ENCODE measurements around the gene TRABD2B. TPM values are rescaled to one million over a fixed set of nuclear protein-coding genes. Genes with fewer than 3 reads are reported as not detected.

Gene TRABD2B
- total RNA-seq, 1 donor, result not detected

DNA sequence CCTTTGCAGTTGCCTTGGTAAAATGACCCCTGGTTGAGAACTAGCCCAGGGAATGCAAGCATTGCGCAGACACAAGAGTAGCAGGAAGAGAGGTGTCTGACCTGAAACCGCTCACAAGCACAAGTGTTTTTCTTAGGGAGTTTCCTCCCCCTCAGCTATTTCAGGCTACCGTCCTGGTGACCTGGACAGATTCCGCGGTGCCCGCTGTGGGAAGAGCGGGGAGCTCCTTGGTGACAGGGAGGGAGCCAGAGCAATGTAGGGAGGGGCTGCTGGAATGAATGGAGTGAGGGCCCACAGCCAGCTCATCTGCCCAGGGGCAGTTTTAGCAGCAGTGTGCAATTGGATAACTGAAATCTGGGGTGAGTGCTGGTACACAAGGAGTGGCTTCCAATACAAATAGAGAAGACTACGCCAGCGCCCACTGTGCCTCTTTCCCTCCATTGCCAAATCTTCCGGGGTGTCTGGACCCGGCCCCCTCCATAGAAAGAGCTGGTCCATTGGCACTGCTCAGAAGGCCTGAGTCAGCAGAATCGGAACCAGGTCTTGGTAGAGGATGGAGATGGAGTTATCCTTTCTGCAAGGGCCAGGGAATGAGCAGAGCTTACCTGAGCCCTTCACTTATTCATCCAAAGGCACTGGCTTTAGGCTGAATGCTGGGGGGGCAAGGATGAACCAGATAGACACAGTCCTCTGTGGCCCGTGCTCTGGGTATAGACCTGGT is 82.8 kb downstream of the TRABD2B start:
- DNase-seq (ENCODE audit: low read depth in 2 of 3, low spot score in 2 of 3), result no peak

DNA sequence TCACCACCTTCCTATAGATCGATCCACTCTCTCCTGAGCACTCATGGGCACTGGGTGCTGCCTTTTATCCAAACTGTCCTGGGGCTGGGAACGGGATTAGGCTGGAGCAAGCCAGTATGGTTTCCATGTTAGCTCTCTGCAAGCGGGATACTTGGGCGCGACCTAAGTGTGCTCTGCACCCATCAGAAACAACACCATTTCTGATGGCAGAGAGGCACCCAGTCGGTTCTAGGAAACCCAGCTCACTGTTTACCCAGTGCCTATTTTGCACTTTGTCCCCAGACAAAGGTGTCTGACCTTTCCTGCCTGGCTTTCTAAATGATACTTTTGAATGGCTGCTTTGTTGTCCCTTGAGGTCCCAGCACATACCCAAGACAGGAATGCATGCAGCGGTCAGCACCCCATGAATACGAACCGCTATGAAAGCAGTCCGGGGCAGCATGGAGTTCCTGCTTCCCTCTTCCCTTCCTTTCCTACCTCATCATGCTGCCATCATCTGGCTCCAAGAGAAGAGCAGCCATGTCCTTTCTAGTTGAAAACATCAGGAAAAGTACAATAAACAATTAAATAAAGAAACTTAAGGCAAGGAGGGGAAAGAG is 83.9 kb downstream of the TRABD2B start:
- no peak for DNase-seq (ENCODE audit: low read depth in 2 of 3, low spot score in 2 of 3)

DNA sequence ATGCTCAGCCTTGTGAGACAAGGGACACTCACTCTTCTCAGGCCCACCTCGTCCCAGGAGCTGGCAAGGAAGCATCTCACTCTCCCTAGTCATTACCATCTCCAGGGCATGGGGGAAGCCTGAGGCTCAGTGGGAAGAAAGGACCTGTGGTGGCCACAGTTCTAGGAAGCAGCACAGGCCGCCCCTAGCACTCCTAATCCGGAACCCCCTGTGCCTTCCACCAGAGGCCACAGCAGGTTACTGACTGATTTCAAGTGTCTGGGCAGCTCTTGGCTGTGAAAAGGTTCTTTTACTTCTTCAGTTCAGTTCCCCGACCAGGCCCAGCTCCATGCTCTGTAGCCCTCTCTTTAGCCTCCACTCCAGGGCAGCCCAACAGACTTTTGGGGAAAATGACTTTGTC is 84.4 kb downstream of the TRABD2B start:
- DNase-seq (ENCODE audit: low read depth in 2 of 3, low spot score in 2 of 3), result no peak

DNA sequence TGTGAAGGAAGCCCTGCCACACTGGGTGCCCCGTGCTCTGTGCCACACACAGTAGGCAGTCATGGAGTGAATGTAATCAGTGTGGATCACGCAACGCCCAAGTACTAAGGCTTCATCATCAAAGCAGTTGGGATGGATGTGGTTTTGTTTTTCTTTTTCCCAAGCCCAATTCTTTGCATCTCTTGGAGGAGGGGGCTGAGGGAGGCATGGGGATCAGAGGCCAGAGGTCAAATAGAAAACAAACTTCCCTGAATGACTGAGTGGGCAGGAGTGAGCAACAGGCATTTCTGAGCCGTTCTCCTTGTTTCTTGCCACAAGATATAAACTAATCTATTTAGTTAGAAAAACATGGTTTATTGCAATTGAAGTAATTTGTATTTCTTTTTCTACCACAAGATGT is 85.3 kb downstream of the TRABD2B start:
- DNase-seq (ENCODE audit: low read depth in 2 of 3, low spot score in 2 of 3), result no peak

DNA sequence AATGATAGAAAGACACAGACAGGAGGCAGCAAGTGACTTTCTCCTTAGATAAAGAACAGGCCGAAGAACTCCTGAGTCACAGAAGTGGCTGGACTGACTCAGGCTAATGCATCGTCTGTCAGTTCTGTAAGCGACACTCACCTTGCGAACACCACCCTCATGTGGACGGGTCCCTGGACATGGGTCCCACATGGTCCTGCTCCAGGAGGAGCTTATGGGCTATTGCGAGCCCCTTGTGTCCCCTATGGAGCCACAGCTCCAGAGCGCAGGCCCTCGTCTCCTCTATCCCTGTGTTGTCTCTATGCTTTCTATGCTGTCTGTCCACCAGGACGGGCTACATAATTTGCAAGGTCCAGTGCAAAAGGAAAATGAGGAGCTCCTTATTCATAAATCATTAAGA is 85.8 kb downstream of the TRABD2B start:
- no peak for DNase-seq (ENCODE audit: low read depth in 2 of 3, low spot score in 2 of 3)

DNA sequence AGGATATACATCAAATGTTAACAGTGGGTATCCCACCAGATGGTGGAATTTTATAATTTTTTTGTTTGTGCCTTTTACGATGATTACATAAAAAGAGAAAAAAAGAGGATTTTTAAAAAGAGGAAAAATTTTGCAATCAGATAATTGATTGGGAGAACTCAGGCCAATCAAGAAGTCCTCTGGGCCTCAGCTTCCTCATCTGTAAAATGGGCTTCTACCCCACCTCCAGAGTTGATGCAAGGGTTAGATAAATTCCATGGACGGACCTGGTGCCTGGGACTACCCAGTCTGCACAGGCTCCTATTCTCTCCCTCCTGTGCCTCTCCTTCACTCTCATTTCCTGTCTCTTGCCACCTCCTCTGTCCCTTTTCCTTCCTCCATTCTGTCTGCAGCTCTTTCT is 88.9 kb downstream of the TRABD2B start:
- DNase-seq (ENCODE audit: low read depth in 2 of 3, low spot score in 2 of 3), result no peak

DNA sequence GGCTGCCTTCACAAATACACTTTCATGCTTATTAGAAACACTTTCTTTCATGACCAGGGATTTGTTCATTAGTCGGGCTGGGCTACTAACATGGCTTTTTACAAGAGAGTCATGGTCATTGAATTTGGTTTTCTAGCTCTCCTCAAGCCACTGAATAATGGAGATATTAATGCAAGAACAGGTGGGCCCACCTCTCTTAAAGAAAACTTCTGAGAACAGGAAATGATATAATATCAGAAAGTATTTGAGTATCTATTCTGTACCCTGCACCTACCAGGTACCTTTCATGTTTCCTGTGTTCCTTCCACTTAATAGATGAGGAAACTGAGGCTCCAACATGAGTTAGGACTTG is 90.0 kb downstream of the TRABD2B start:
- no peak for DNase-seq (ENCODE audit: low read depth in 2 of 3, low spot score in 2 of 3)

DNA sequence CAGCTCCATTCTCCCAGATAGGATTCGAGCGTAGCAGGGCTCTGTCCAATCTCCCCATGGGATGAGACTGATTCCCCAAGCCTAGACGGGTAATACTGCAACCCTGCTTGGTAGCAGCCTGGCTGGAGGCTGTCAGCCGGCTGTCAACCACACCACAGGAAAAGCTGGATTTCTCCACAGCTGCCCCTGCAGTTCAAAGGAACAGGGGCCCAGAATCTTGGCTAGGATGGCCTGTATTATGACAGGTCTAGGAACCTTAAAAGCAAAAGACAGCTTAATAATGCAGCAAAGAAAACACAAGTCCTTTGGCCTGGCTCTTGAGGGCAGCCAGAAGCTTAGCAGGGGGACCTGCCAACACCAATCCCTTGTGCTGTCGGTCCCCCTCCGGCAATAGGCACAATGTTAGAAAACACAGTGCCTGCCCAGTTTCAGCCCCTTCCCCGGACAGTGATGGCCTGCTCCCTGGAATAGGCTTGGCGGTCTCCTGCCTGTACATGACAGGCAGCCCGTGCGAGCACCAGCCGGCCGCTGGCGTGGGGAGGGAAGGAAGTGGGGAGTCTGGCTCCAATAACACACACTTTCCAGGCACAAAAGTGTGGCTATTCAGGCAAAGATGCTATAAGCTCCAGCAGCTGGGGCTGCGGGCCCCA is 90.5 kb downstream of the TRABD2B start:
- no peak for DNase-seq (ENCODE audit: low read depth in 2 of 3, low spot score in 2 of 3)

DNA sequence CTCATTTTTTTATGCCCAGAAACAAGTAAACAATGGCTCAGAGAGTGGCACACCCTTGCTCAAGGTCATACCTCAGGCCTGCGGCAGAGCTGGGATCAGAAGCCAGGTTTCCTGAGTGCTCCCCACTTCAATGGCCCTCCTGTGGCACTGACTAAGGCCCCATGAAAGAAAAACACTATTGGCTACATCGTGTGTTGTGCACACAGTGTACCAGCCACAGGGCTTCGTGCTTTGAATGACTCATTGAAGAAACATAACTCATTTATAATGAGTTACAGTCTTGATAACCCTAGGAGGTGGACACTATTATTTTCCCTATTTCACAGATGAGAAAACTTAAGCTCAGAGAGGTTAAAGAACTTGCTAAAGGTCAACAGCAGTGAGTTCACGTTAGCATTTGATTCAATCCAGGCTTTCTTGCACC is 91.2 kb downstream of the TRABD2B start:
- no peak for DNase-seq (ENCODE audit: low read depth in 2 of 3, low spot score in 2 of 3)

DNA sequence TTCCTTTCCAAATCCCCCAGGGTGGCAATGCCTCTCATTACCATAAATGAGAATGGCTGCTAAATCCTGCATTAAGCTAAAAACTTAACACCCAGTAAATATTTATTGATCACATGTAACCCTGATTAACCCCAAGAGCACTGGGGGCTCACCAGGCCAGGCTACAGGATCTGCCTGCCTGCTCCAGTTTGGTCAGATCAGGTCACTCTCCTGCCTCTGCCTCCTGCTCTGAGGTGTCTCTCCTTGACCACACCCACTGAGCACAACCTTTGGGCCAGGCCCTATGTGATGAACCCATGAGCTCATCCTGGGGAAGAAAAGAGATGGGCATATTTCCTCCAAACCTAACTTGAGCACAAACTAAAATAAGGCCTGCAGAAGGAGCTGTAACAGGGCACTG is 93.5 kb downstream of the TRABD2B start:
- DNase-seq (ENCODE audit: low read depth in 2 of 3, low spot score in 2 of 3), result no peak

DNA sequence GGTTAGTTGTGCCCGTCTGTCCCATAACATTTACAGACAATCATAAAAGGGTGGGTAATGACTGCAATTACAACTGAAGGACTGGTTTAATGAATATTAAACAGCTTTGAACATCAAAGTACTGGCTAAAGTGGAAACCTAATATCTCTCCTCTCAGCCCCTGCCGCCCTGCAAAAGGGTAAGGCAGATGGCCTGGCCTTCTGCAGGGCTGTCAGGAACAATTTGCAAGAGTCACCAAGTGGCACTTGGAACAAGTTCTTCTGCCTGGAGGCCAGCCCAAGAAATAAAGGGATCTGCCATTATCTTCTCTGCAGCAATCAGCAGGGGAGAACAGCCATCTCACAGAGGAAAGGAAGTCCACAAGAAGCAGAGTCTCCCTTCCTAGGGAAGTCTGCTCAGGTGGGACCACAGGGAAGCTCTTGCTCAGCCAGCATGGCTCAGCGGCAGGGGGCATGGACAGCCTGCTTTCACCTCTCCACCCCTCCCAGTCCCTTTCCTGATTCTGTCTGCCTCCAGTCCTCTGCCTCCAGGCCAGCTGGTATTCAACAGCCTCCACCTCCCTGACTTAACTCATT is 96.1 kb downstream of the TRABD2B start:
- no peak for DNase-seq (ENCODE audit: low read depth in 2 of 3, low spot score in 2 of 3)

DNA sequence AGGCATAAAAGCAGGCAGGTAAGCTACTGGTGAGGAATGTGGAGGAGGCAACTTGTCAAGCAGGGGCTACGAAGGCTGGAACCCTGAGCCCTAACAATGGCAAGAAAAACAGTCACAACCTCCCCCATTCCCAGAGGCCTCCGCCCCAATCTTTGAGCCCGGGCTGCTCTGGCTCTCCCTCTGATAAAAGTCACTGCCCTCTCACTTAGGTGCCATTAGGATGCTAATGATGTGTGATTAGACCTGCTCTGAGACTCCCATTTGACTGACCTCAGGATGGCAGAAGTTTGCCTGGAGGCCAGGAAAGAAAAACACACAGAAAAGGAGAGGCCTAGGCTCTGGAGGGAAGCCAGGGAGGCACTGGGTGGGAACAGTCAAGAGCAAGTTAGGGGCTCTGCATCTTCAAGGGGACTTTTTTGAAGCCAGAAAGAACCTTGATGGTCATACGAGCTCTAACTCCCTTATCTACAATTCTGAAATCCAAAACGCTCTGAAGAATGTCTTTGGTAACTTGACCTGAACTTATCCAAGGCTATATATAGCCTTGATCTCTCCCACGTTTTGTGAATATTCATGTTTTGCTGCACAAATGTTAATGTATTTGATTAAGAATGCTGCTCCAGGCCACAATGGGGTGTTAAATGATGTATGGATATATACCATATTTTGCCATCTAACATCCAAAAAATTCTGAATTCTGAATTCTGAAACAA is 98.9 kb downstream of the TRABD2B start:
- no peak for DNase-seq (ENCODE audit: low read depth in 2 of 3, low spot score in 2 of 3)

DNA sequence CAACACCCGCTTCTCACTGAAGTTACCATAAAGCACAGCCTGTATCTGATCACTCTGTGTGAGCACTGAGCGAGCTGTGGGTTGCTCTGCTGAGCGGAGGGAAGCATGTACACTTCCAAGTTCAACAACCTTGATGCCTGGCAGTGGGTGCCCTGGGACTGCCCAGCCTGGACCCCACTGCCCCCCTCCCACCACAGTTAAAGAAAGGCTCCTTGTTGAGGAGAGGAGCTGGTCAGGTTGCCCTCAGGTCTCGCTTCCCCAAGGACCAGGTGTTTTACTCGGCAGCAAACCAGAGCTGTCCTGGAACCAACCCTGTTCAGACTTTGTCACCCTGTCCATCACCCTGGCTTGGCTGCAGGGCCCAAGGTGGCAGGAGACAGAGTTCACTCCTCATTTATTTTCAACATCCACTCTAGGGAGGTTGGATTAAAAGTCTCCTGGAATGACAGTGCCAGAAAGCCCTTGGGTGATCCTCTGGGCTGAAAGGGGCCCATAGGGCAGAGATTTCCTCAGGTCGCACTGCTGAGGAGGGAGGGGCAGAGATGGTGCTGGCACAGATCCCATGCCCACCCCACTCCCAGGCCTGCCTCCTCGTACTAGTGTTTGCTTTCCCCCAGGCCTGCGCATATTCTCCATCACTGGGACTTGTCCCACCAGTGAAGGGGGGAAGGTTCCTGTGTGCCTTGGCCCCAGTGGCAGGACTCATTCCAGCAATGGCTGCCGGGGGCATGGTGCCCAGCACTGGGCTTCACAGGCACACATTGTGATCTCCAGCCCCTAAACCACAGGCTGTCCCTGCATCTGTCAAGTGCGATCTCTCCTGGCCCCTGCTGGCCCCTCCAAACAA is 101.7 kb downstream of the TRABD2B start:
- no peak for DNase-seq (ENCODE audit: low read depth in 2 of 3, low spot score in 2 of 3)

DNA sequence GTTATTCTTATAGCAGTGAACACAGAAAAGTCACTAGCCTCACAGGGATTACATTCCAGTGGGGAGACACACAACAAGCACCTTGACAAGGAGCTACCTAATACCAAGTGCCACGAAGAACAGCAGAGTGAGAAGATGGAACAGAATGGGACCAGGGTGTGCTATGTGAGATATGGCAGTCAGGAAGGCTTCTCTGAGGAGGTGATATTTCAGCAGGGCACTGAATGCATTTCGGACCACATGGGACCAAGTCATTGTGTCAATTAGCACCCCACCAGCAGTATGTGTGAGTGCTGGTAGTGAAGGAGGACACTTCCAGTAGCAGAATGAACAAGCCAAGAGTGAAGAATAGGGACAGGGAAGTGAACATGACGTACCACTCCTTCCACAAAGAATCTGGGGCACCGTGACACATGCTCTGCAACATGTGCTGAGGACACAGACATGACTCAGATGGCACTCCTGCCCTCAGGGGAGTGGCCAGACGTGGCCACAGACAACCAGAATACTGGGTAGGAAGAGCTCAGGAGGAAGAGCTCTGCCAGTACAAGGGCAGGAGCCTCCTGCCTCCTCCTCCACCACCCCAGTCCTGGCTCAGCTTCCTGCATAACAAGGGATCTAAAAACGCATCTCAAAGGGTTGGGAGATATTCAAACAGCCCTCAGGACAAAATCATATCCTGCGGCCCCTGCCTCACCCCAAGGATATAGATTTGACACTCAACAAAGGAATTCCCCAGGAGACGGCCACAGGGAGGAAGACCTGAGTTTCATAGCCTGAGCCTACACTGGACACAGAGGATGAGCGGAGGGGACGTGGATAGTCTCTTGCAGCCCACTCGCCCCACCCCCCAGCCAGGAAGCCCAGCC is 102.5 kb downstream of the TRABD2B start:
- DNase-seq (ENCODE audit: low read depth in 2 of 3, low spot score in 2 of 3), result no peak

DNA sequence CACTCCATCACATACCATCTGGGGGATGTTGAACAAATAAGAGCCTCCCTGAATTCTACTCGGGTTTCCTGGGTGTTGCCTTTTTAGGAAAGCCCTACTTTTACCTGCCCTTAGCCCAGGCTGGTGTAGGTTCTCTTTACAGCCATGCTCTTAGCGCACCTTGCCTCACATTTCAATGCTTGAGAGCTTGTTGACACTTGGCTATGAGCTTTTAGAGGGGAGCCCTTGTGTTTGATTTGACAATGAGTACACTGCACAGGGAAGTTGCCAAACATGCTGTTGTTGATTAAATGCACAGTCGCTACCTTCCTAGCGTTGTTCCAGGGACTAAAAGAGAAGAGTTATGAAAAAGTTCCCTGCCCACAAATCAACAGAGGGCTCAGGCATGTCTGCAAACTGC is 103.8 kb downstream of the TRABD2B start:
- no peak for DNase-seq (ENCODE audit: low read depth in 2 of 3, low spot score in 2 of 3)

DNA sequence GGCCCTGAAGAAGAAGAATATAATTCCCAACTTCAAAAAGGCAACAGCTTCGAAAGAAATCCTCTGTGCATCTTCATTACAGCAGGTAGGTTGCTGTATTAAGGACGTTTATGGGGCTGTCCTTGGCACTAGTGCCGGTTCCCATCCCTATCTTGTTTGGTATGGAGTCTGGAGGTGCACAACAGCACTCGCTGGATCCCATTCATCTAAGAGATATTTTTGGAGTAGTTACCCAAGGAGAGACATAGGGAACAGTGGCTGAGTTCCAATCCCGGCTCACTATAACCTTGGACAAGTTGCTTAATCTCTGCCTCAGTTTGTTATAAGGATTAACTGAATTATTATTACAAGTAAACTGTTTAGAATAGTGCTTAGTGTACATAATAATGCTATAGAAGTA is 106.4 kb downstream of the TRABD2B start:
- no peak for DNase-seq (ENCODE audit: low read depth in 2 of 3, low spot score in 2 of 3)

DNA sequence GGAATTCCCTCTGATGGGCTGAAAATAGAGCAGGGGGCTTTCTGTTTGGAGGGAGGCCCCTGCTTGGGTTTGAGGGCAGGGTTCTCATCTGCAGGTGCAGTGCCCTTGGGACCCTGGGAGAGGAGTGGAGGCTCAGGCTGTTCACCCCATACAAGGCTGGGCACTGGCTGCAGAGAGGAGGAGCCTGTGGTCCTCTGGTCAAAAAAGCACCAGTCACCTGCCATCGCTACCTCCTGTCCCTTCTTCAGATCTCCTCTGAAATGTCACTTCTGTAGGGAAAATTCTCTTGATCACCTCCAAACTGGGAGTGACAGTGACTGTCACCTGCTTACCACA is 108.9 kb downstream of the TRABD2B start:
- no peak for DNase-seq (ENCODE audit: low read depth in 2 of 3, low spot score in 2 of 3)

DNA sequence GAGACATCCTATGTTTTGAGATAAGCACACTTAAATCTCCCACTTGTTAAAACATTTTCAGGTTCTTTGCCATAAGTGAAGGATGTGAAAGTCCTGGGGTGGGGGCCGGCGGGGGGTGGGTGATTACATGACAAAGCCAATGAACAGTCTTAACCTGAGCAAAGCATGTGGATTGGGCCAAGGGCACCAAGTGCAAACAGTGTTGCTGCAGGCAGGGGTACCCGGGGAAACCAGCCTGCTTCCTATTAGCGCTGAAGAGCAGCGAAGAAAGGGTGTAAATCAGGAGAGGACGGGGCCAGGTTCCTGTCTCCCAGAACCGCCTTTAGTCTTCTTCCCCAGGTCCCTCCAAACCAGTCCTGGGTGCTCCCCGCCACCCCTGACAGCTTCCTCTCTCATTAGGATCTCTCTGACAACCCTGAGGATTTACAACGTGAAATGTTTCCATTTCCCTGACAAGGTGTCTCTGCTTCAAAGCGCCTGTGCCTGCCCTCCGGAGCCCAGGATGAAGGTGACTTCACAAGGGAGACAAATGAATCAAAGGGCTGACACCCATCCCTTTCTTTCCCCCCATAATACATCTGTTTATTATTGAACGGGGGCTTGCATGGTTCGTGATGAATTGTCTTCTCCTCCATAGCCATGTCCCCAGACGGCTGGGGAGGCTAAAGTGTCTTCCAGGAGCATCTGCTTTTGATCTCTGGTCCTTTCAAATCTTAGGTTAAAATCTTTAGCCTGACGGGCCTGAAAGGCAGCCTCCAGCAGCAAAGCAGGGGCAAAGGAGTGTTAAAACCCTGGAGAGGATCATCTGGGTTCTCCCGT is 109.5 kb downstream of the TRABD2B start:
- no peak for DNase-seq (ENCODE audit: low read depth in 2 of 3, low spot score in 2 of 3)

DNA sequence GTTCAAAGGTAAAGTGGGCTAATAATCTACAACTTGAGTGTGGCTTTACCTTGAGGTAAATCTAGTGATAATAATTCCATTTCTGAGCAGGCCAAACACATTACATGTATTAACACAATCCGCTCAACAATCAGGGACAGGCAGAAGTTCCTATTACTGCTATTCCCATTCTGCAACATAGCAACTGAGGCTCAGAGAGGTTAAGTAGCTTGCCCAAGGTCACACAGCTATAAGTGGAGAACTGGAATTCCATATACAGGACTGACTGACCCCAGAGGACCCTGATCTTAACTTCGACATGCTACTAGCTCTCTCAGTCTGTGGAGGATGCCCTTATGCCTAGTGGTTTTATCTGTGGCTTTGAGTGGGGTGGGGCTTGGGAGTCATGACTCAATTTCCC is 110.1 kb downstream of the TRABD2B start:
- no peak for DNase-seq (ENCODE audit: low read depth in 2 of 3, low spot score in 2 of 3)

All from hematopoietic multipotent progenitor cell (in vitro differentiated cells).